NCI-H187 (cell line): Measurements from ENCODE around the gene GATAD2B.
A peak's percentile ranks its signal among the peaks of the same experiment; 100 is the strongest.
"Not testable (repeated sequence)": the region's sequence is repeated elsewhere in the genome, so short reads cannot be mapped to it uniquely, and the experiment has no call there.

ENCODE experiments used
- DNase-seq, 2 experiments: peaks; one replicate each; lab custom pipeline; 2025; lab: John Stamatoyannopoulos, UW

Gene GATAD2B

DNA sequence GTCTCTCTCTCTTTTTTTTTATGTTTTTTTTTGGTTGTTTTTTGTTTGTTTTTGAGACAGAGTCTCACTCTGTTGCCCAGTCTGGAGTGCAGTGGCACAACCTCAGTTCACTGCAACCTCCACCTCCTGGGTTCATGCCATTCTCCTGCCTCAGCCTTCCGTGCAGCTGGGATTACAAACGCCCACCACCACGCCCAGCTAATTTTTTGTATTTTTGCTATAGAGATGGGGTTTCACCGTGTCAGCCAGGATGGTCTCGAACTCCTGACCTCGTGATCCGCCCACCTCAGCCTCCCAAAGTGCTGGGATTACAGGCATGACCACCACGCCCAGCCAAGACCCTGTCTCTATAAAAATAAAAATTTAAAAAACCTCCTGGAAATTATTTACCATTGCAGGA is 88.8 kb downstream of the GATAD2B start:
- DNase-seq, result not testable (repeated sequence)

DNA sequence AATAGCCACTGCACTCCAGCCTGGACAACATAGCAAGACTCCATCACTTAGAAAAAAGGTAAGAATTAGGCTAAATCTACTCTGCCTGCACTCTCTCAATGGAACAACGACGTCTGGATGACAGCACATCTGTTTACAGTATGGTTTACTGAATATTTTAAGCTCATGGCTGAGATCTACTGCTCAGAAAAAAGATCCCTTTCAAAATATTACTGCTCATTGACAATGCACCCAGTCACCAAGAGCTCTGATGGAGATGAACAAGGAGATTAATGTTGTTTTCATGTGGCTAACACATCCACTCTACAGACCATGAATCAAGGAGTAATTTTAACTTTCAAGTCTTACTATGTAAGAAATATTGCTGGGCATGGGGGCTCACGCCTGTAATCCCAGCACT is 89.6 kb downstream of the GATAD2B start:
- no peak for DNase-seq

DNA sequence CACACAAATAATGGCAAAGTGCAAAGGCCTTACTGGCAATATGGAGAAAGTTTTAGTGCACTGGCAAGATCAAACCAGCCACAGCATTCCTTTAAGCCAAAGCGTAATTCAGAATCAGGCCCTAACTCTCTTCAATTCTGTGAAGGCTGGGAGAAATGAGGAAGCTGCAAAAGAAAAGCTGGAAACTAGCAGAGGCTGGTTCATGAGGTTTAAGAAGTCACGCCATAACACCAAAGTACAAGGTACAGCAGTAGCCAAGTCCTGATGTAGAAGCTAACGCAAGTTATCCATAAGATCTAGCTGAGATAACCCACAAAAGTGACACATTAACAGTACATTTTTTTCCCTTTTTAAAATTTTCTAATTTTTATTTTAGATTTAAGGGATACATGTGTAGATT is 90.5 kb downstream of the GATAD2B start:
- no peak for DNase-seq

DNA sequence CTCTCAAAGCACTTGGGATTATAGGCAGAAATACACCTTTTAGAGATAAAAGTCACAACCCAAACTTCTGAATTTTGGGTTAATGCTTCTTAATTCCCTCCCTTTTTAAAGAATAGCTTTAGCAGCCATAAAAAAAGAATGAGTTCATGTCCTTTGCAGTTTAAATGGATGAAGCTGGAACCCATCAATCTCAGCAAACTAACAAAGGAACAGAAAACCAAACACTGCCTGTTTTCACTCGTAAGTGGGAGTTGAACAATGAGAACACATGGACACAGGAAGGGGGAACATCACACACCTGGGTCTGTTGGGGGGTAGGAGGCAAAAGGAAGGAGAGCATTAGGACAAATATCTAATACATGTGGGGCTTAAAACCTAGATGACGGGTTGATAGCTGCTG is 91.7 kb downstream of the GATAD2B start:
- DNase-seq, result no peak

DNA sequence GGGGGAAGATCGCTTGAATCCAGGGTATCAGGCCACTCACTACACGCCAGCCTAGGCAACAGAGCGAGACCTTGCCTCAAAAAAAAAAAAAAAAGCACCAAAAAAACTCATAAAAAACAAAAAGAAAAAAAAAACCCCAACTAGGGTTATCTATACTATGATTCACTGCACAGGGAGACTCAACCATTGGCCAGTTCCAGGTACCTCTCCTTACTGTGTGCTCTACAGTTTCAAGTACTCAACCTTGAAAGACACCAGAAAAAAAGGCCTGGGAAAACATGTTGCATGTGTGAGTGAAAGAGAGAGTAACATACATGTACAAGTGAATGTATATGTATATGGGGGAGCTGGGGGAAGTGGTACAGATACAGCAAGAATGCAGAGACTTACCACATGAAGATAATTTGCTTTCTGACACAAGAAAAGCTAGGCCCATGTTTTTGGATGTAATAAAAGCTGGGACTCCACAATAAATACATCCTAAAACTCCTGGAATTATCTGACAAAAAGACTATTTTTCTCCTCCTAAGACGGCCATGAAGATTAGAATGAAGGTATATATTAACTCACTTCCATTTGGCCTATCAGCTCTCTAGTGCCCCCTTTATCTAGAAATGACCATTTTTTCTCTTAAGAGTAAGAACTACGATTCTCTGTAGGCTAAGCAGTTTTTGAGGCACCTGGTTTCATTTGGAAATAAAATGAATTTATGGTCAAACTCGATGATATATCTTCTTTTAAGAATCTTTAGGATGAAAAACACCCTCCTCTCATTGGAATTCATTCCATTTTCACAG is 95.4 kb downstream of the GATAD2B start:
- no peak for DNase-seq

GRCh38 chr1:153818876-153819275 is 103.9 kb downstream of the GATAD2B start:
- DNase-seq, result no peak

DNA sequence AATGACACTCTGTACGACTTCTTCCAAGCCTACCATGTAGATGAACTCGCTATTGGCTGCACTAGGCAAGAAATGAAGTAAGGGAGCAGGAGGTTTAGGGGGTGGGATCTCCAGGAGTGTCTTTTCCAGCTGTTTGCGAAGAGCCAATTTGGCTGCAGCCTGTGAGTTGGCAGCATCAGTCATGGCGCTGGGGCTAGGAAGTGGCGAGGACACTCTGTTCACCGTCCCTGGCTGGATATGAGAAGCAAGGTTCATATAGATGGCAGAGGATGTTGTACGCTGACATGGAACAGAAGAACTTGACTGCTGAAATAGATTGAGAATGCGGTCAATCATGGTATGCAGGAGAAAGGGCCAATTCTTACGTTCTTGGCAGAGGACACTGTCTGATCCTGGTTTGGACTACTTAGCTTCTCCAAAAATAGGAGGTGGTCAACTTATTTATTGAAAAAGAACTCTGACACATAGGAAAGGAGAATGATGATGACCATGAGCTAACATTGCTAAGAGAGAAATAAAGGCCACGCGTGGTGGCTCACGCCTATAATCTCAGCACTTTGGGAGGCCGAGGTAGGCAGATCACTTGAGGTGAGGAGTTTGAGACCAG is 106.4 kb downstream of the GATAD2B start:
- no peak for DNase-seq

GRCh38 chr1:153805886-153806719 is 116.7 kb downstream of the GATAD2B start:
- no peak for DNase-seq

GRCh38 chr1:153805042-153805745 is 117.6 kb downstream of the GATAD2B start:
- no peak for DNase-seq

DNA sequence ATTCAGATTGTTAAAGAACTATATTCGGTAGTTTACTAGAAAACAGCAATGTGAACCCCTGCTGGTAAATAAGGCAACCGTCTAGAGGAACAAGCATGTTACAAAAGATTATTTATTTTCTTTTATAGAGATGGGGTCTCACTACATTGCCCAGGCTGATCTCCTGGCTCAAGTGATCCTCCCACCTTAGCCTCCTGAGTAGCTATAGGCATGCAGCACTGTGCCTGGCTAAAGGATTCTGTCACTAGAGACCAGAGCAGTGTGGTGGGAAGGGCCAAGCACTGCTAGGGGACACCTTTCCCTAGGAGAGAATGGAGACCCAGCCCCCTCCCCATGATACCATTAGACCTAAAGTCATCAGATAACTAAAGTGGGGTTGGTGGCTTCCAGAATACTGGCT is 118.7 kb downstream of the GATAD2B start:
- no peak for DNase-seq

- DNase-seq, result no peak
These were observed 119.2 kb downstream of the GATAD2B start for GRCh38 chr1:153803470-153804056.

- DNase-seq, result no peak
These were observed 120.7 kb downstream of the GATAD2B start for GRCh38 chr1:153801786-153802697.

DNA sequence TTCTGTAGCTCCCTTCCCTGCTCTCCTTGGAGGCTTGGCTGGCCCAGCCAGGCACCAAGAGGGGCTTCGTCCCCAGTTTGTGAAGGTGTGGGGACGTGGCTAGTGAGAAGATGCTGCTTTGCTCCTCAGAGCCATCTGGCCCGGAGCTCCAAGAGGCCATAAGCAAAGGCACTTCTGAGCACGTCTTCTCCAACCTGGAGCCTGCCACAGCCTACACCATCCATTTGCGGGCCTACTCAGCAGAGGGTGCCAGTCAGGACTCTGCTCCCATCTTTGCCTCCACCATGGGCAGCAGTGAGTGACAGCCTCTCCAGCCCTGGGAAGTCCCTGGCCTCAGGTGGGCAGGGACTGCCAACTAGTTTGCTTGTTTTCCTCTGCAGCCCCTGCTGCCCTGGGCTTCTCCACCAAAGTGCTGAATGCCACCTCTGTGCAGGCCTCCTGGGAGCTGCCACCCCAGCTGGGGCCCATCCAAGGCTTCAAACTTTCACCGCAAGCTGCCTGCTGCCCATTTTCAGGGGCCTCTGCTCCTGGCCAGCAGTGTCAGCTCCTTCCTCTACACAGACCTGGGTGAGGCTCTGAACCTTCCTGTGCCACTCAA is 121.6 kb downstream of the GATAD2B start:
- no peak for DNase-seq

DNA sequence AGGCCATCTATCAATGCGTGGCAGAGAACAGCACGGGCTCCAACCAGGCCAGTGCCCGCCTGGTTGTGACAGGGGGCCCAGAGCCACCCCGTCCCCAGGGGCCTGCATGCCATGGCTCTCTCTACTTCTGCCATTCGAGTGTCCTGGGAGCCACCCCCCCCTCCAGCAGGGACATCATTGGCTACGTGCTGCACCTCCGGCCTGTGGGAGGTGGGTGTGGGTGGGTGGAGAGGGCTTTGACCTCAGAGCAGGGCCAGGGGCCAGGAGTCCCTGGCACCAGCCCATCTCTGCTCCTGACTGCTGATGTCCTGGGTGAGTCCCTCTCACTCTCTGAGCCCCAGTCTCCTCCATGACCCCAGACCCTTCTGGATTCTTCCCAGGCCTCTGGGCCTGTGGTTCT is 122.3 kb downstream of the GATAD2B start:
- DNase-seq, result no peak

DNA sequence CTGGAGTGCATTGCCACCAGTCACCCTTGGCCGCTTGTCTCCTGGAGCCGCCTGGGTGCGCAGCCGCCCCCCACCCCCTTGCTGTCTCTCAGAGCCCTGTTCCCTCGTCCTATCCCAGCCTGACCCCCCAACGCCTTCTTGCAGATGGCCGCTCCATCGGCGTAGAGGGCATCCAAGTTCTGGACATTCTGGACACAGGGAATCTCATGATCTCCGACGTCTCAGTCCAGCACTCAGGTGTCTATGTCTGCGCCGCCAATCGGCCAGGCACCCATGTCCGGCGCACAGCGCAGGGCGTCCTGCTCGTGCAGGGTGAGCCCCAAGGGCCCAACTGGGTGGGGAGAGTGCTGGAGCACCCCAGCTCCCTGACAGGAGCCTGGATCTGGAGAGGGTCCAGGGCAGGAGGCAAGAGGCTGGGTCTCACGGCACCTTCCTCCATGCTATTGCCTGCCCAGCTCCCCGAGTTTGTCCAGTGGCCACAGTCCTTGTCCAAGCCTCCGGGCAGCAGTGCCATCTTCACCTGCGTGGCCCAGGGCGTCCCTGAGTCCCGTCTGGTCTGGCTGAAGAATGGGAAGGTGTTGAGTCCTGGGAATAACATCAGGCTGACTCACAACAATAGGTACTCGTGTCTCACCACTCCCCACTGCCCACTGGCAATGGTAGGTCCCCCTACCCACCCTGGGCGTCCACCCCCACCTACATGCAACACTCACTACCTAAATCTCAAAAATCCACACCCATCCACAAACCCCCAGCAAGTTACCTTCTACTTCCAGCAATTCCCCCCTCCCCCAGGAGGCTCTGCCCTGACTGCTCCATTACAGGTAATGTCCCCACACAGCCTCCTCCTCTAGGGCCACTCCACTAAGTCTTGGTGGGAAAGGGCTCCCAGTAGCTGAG is 123.0 kb downstream of the GATAD2B start:
- no peak for DNase-seq

GRCh38 chr1:153799016-153799415 is 123.8 kb downstream of the GATAD2B start:
- DNase-seq, result no peak

DNA sequence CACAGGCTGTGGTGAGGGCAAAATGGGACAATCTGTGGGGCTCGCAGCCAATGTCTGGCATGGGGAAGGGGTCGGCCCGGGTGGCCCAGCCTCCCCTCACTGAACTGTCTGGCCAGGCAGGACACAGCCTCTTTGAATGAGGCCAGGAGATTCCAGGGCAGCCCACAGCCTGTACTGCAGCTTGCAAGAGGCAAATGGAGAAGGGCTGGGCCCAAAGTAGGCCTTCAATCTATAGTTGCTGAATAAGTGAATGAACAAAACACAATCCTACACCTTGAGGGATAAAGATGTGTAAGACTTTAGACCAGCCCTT is 124.3 kb downstream of the GATAD2B start:
- DNase-seq, result no peak

- DNase-seq, result peak; percentile 55 to 88
These were observed 125.7 kb downstream of the GATAD2B start for GRCh38 chr1:153796786-153797659.
